ENCODE results near the gene CNIH3.

DNA sequence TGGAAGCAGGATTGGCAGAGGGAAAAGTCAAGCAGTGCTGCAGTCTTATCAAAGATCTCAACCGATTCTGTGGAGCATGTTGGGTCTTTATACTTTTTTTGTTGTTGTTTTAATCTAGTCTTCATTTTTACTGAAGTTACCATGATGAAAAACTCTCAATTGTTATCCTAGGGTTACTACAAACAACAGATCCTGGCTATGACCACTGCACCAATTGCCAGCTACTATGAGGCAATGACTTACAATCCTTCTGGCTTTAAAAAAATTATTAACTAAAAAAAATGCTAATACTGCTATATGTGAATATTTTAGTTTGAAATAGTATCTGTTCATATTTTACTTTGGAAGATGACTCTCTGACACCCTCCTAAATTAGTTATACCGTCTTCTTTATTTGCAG, 145.9 kb downstream of the CNIH3 start:
- TF ChIP-seq, protein P1, sequence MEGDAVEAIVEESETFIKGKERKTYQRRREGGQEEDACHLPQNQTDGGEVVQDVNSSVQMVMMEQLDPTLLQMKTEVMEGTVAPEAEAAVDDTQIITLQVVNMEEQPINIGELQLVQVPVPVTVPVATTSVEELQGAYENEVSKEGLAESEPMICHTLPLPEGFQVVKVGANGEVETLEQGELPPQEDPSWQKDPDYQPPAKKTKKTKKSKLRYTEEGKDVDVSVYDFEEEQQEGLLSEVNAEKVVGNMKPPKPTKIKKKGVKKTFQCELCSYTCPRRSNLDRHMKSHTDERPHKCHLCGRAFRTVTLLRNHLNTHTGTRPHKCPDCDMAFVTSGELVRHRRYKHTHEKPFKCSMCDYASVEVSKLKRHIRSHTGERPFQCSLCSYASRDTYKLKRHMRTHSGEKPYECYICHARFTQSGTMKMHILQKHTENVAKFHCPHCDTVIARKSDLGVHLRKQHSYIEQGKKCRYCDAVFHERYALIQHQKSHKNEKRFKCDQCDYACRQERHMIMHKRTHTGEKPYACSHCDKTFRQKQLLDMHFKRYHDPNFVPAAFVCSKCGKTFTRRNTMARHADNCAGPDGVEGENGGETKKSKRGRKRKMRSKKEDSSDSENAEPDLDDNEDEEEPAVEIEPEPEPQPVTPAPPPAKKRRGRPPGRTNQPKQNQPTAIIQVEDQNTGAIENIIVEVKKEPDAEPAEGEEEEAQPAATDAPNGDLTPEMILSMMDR (IDR thresholded peaks at IDR 0.05): no peak
- no peak for TF ChIP-seq EP300 (IDR thresholded peaks at IDR 0.05)
- TF ChIP-seq POLR2A (IDR thresholded peaks at IDR 0.05): no peak

All from upper lobe of left lung (tissue), 4 donors.